NCI-H1417 (cell line): Measurements from ENCODE around the gene PRKD3.
"Not testable (repeated sequence)": the region's sequence is repeated elsewhere in the genome, so short reads cannot be mapped to it uniquely, and the experiment has no call there.

ENCODE experiments used
- DNase-seq, 3 experiments: peaks; one replicate each; lab custom pipeline; 2025; lab: John Stamatoyannopoulos, UW

The PRKD3 gene

GRCh38 chr2:37316181-37316580, 8.5 kb downstream of the PRKD3 start:
- no peak for DNase-seq

DNA sequence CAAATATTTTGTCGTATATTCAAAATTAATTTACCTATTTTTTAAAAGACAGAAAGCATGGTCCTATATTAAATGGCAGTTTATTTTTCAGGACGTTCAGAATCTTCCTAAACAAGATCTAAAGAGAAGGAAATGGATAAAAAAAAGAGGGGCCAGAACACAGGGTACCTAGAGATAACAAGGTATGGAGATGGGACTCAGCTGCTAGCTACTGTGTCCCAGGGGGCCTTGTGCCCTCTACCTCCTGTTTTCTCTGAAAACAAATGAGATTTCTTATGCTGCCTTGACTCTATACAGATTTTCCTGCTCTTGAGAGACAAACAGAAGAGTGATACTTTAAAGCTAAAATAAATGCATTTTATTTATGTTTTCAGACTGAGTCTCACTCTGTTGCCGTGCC, 9.3 kb downstream of the PRKD3 start:
- DNase-seq = no peak

DNA sequence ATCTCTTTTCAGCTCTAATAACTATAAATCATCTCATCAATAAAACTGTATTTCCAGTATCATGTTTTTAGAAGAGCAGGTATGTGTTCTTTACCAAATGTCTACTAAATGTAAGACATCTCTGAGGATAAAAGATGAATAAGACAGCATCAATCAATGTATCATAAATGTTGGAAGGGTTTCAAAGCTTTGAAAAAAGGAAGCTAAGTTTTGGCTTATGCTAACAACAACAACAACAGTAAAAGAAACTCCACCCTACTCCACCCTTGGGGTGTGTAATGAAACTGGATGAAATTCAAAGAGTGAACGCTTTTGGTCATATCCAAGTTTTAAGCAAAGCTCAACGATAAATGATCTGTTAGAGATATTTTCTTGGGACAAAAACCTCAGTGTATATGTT, 17.1 kb downstream of the PRKD3 start:
- no peak for DNase-seq

GRCh38 chr2:37306024-37306423, 18.6 kb downstream of the PRKD3 start:
- DNase-seq = peak in 2 of 3 experiments; percentile 62 to 88

DNA sequence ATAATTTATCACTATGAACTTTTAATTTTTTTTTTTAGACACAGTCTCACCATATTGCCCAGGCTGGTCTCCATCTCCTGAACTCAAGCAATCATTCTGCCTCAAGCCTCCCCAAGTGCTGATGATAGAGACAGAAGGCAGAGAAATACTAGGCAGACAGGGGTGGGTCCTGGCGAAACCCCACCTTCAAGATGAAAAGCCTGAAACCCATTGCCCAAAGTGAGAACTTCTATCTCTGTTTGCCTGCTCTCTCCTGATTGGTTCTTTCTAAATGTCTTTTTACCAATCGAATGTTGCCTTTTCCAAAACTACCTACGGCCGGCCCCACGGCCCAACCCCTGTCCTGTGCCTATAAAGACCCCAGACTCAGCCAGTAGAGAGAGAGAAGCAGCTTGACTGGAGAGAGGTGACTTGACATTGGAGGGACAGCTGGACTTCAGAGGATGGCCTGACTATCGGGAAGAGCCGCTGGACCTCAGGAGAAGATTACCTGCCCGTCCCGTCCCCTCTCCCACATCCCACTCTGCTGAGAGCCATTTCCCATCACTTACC, 21.9 kb downstream of the PRKD3 start:
- no peak for DNase-seq

- DNase-seq = peak in 1 of 3 experiments; percentile 12
These were observed 23.2 kb downstream of the PRKD3 start for GRCh38 chr2:37301408-37301807.

DNA sequence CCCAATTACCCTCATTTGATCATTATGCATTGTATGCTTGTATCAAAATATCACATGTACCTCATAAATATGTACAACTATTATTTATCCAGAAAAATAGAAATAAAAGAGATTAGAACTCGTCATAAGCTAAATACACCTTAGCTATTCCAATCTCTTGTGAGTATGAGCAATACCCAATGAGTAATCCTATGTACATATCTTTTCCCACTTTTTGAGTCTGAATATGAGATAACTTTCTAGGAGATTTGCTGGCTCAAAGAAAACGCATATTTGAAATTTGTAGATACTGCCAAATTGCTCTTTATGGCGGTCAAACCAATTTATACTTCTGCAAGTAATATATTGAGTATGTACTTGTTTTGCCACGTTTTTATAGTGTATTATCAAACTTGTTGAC, 24.1 kb downstream of the PRKD3 start:
- no peak for DNase-seq

DNA sequence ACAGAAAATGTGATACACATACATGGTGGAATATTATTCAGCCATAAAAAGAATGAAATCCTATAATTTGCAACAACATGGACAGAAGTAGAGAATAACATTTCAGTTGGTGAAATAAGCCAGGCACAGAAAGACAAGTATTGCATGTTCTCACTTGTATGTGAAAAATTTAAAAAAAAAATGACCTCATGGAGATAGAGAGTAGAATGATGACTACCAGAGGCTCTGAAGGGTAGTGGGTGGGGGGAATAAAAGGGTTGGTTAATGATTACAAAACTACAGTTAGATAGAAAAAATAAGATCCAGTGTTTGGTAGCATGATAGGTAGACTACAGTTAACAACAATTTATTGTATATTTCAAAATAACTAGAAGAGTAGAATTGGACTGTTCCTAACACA, 24.5 kb downstream of the PRKD3 start:
- DNase-seq = no peak

DNA sequence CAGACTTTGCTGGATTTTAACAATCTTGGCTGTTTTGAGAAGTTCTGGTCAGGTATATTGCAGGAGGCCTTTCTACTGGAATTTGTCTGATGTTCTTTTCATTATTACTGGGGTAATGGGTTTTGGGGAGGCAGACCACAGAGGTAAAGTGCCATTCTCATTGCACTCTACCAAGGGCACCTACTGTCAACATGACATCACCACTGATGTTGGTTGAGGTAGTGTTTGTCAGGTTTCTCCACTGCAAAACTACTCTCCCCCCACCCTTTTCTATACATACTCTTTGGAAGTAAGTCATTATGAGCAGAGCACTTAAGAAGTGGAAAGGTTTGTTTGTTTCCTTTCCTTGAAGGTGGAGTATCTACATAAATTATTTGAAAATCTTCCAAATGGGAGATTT, 27.0 kb downstream of the PRKD3 start:
- no peak for DNase-seq

GRCh38 chr2:37295469-37296073, 29.1 kb downstream of the PRKD3 start:
- no peak for DNase-seq

- not testable (repeated sequence) for DNase-seq
These were observed 29.8 kb downstream of the PRKD3 start for GRCh38 chr2:37294858-37295257.

DNA sequence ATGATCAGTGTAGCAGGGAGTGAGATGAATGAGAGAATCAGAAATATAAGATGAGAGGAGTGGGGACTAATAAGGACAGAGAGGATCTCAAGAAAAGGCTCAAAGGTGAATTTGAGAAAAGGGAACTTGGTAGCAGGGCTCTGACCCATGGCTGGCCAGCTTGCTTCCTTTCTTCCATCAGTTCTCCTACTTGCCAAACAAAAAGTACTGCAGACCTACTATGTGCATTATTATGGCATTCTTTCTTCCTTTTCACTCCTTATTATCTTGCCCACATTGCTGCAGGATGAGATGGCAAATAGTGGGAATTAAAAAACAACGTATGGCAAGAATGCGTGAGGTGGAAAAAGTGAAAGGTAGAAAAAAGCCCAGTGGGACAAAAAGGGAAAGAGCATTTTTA, 33.0 kb downstream of the PRKD3 start:
- no peak for DNase-seq

GRCh38 chr2:37287966-37288365, 36.7 kb downstream of the PRKD3 start:
- peak in 2 of 3 experiments; percentile 10 to 64 for DNase-seq

DNA sequence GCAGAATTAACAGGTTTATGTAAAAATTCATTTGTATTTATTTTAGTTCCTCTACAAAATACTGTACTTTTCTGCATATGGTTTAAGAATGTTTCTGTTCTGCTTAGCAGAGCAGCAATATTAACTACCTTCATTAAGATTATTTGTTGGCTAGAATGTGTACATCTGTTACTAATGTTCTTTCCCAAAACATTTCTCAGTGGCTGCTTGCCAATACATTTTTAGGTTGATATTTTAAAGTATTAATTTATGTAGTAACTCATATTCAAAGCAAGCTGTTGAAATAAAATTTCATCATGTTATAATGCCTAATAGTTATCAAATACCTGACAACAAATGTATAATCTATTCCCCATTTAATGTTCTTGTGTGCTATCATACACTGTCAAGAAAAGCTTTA, 40.3 kb downstream of the PRKD3 start:
- no peak for DNase-seq

DNA sequence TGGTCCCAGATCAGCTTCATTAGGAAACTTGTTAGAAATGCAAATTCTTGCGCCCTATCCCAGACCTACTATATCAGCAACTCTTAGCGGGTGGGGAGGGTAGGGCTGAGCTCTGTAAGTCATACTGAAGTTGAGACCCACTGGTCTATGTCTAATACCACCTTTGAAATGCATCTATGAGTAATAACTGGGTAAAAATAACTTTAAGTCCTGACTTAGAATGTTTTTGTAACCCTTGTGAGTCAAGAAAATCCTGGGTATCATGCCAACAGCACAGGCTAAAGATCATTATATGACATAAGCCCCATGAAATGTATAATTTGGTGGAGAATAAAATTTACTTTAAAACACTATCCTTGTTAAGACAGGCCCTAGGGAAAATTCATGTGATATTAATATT, 41.4 kb downstream of the PRKD3 start:
- no peak for DNase-seq

DNA sequence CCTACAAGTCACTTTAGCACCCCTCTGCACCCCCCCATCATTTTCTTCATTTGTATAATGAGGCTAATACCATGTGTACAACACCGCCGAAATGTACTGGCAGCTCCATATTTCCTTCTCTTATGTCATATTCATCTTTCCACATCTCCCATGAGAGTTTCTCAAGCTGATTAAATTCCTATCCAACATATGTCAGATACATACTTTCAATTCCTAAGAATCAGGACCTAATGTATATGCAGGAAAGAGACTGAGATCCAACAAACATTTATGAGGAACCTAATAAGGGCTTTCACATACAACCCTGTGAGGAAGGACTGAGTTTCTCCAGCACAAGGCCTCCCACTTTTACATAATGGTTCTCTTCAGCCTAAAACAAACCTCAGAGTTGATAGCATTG, 41.9 kb downstream of the PRKD3 start:
- no peak for DNase-seq

DNA sequence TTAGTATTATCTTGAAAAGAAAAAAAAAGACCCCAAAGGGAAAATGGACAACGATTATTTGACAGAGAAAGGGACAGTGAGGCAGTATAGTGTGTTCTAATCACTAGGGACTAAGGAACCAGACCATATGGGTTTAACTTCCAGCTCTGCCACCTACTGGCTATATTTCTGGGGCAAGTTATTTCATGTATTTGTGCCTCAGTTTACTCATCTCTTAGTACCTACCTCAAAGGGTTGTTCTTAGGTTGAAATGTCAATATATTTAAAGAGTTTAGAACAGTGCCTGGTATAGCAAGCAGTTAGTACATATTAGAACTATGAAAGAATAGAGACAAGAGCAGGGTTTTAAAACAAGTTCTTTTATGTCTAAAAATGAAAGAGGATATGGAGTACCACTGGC, 42.7 kb downstream of the PRKD3 start:
- DNase-seq = no peak

DNA sequence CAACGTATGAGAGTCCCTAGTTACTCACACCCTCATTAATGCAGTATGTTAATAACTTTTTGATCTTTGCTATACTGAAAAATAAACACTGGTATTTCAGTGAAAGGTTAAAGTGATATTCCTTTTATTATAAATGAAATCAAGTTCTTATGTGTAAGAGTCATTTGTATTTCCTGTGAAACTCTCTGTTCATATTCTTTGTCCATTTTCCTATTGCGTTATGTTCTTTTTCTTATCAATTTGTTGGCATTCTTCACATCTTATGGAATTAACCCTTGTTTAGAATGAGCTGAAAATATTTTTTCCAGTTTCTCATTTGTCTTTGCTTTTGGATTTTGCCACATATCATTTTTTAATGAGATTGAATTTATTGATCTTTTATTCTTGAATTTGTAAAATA, 48.3 kb downstream of the PRKD3 start:
- DNase-seq = no peak
